Activated CD8-positive, alpha-beta memory T cell treated with anti-CD3 and anti-CD28 coated beads, Interleukin-2, amount 50 U/mL, for 24 hours (primary cell): ENCODE data around the gene FAM151A.

Experiments used
- DNase-seq: peaks from one replicate; pipeline ENCODE4 v3.0.0-alpha.2; 2020; ENCODE audit errors: extremely low read depth

FAM151A gene

DNA sequence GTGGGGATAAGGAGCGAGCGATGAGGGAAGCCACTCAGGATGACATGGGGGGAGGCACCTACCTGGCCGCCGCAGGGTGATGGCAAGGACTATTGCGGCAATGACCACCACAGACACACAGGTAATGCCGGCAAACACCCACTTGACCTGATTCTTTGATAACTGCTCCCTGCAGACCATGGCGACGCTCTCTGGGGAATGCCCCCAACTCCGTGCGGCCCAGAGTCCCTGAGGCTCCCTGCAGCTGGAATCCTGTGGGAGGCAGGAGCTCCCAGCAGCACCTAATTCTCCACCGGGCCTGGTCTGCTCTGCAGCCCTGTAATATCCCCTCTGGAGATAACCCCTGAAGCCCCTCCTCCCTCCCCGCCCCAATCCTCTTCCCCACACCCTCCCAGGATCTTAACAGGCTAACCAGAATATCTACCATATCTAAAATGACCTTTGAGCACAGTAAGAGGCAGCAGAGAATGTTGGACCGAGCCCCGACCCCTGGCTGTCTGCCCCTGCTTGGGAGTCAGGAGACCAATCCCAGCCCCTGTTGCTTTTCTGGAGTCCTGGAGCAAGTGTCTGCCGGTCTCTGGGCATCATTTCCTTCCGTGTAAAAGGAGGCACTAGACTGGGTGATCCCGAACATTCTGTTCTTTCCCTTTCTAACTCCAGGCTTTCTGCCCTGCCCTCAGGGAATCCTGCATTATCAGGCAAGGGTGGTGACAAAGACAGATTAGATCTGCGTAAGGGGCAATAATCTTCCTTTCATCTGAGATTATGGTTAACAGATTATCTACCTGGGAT lies at the start of gene FAM151A:
Gene FAM151A, minus strand, starts transcription at position 310 of the 792 bp plus-strand sequence. Its CDS starts 130 bp downstream, at position 180.
- no peak for DNase-seq

DNA sequence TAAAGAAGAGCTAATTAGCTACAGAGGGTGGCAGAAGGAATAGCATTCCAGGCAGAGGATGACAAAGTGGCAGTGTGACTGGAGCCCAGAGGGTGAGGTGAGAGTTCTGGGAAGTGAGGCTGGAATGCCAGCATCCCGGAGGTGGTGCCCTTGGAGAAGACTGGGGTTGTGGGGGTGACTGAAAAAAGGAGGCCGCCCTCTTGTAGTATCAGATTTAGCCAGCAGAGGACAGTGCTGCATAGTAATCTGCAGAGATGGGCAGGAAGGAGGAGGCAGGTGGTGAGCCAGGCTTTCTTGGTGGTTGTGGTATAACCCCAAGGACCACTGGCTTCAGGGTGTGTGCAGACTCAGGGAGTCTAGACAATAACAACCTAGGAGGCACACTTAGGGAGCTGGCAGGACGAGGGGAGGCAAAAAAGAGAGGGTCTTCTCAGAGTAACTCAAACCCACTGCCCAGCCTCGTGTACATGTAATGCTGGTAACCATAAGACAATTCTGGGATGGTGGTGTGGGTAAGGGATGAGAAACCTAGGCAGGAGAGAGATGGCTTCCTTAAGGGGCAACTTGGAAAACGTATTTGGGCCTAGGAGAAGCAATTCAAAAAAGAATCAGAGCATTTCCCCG lies 48.8 kb upstream of the FAM151A start:
- peak; percentile 49 for DNase-seq

DNA sequence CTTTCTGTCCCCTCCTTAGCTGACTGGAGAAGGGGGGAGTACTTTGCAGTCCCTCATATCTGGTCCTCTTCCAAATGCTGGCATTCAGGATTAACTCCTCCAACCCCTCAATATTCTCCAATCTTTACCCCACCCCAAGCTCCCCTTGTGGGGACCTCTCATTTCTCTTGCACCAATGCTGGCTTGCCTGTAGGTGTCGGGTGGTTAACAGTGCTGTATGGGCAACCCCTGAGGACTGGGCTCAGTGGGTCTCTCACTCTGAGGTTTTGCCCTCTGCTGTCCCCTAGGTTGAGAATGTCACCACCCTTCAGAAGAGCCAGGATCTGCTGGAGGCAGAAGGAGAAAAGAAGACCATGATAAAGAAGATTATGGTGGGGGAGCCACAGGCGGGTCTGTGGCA lies 45.2 kb upstream of the FAM151A start:
- DNase-seq = no peak

DNA sequence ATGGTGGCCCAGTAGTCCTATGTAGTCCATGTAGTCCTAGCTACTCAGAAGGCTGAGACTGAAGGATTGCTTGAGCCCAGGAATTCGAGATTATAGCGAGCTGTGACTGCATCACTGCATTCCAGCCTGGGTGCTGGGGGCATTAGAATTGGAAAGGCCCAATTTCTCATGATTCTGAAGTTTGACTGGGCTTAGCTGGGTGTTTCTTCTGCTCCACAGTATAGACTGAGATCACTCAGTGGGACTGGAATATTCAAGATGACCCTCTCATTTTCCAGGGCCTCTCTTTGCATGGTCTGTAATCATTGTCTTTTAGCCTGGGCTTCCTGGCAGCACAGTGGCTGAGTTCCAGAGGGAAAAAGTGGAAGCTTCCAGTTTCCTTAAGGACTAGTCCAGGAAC lies 44.5 kb upstream of the FAM151A start:
- no peak for DNase-seq

DNA sequence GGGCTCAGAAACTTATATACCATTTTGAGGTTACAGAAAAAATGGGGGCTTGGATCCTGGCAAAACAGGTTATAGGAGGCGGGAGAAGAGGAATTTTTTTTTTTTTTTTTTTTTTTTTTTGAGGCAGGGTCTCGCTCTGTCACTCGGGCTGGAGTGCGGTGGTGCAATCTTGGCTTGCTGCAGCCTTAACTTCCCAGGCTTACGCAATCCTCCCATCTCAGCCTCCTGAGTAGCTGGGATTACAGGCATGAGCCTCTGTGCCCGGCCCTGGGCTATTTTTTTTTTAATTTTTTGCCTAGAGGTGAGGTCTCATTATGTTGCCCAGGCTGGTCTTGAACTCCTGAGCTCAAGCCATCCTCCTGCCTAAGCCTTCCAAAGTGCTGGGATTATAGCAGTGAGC lies 43.0 kb upstream of the FAM151A start:
- DNase-seq = no peak

DNA sequence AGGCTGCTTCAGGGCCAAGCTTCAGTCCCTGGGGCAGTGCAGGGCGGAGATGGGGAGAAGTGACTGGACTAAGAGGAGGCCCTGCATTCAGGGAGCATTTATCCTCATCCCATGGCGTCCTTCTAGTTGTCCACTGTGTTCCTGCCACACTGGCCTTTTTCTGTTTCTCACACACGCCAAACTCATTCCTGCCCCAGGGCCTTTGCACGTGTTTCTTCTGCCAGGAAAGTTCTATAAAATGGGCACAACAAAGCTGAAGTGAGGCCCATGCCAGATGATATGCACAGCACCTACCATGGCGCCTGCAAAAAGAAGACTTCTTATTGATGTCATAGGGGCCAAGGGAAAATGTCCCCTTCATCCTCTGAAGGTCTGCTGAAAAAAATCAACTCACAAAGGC lies 42.5 kb upstream of the FAM151A start:
- no peak for DNase-seq

DNA sequence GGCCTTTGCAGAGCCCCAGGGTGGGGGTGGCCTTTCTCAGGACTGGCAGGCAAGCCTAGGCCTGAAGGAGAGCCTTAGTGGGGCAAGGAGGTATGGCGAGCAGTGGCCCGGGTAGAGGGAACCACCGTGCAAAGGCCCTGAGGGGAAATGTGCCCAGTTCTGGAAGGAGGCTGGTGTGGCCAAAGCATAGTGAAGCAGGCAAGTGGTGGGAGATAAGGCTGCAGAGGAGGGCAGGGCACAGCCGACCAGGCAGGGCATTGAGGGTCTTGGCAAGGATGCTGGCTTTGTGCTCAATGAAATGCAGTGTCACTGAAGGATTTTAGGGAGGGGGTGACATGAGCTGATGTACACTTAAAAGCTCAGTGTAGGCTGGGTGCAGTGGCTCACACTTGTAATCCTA lies 41.0 kb upstream of the FAM151A start:
- DNase-seq = no peak

DNA sequence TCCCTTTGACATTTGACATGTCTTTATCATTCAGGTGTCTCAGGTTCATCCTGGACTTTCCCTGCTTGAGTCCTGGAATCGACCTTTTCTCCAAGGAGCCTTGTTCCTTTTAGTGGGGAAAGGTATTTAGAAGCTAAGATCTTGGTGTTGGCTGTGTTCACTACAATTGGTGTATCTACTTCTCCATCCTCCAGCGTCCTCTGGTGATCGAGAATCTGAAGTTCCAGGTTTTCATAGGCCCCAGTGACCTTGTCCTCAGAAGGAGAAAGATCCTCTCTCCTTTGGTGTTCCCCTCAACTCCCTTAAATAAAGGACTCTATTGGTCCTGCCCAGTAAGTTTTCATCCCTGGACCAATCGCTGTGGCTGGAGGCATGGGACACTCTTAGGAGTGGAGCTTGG lies 40.4 kb upstream of the FAM151A start:
- DNase-seq = no peak

DNA sequence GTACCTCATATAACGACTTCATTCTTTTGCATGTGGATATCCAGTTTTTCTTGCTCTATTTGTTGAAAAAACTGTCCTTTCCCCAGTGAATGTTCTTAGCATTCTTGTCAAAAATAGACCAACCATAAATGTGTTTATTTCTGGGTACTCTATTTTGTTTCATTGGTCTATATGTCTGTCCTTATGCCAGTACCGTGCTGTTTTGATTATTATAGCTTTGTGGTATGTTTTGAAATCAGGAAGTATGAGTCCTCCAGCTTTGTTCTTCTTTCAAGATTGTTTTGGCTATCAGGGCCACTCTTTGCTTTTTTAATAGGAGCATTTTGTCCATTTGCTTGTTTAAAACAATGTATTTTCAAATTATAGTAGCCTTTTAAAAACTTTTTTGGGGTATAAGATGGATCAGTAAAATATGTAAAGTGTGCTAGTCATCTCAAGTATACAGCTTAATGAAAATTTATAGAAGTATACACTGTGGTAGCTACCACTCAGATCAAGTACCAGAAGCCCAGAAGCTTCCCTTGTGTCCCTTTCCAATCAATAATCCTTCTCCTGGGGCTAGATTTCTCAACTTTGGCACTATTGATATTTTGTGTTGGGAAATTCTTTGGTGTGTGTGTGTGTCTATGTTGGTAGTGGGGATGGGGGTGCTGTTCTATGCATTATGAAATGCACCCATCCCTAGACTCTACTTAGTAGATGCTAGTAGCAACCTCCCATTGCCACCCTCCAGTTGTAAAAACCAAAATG lies 35.0 kb upstream of the FAM151A start:
- DNase-seq = no peak

DNA sequence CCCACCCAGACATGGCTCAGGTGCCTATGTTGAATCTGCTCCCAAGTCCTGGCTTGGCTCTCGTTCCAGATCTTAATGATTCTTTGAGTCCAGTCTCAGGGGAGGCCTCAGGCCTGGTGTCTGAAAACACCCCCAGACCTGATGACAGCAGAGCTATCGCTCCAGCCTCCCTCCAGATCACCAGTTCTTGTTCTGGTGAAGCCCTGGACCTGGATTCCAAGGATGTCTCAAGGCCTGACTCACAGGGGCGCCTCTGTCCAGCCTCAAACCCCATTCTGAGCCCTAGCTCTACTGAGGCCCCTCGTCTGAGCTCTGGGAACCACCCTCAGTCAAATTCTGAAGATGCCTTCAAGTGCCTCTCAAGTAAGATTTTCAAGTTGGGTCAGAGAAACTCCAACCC lies 29.7 kb upstream of the FAM151A start:
- DNase-seq = no peak

DNA sequence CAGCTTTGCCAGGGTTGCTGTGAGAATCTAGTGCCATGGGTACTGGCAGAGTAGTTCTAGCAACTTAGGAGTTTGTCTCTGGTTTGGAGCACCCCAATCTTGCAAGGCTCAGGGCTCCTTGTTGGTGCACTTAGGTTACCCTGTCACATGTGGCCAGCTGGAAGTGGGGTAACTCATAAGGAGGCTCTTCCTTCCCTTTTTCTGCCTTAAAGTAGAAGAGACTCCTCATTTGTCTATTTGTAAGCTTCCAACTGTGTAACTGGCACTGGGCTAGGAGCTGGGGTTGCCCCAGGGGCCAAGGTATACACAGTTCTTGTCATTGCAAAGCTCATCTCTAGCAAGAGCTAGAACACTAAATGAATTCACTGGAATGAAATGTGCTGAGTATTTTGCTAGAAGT lies 28.8 kb upstream of the FAM151A start:
- no peak for DNase-seq

DNA sequence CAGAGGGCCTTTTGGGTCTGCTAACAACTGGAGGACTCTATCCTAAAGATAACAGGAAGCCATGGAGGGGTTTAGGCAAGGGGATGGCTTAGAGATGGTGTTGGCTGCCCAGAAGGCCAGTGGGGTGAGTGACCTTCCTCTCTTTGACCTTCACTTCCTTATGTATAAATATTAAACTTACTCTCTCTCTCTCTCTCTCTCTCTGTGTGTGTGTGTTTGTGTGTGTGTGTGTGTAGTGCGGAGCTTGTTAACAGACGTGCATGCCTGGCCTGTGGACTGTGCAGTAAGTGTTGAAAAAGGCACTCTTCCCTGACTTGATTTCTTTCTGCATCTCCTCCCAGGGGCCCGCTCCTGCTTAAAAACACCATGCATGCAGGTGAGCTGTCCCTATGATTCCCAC lies 28.3 kb upstream of the FAM151A start:
- DNase-seq = no peak

DNA sequence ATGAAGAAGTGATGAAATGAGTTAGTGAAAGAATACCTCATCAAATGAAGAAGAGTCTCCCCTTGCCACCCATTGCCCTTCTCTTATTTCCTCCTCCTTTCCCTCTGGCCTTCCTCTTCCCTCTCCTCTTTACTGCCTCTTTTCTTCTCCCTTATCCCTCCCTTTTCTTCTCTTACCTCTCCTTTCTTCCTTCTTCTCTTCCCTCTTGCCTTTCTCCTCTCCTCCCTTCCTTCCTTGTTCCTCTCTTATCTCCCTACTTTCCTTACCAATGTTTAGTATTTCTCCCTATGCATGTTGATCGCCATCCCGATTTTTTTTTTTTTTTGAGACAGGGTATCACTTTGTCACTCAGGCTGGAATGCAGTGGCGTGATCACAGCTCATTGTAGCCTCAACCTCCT lies 27.1 kb upstream of the FAM151A start:
- no peak for DNase-seq

DNA sequence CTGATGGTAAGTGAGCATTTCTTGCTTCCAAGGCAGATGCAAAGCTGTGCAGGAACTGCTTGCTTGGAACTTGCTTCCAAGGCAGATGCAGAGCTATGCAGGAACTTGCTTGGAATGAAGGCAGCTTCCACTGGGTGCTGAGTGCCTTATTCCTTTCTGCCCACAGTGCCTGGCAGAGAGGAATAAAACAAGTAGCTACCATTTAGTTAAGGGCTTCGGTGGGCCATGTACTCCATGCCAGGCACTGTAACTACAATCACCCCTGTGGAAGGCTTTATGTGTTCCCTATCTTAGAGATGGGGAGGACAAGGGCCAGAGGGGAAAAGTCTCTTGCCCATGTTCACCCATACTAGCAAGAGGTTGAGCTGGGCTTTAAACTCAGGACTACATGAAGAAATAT lies 26.6 kb upstream of the FAM151A start:
- no peak for DNase-seq

DNA sequence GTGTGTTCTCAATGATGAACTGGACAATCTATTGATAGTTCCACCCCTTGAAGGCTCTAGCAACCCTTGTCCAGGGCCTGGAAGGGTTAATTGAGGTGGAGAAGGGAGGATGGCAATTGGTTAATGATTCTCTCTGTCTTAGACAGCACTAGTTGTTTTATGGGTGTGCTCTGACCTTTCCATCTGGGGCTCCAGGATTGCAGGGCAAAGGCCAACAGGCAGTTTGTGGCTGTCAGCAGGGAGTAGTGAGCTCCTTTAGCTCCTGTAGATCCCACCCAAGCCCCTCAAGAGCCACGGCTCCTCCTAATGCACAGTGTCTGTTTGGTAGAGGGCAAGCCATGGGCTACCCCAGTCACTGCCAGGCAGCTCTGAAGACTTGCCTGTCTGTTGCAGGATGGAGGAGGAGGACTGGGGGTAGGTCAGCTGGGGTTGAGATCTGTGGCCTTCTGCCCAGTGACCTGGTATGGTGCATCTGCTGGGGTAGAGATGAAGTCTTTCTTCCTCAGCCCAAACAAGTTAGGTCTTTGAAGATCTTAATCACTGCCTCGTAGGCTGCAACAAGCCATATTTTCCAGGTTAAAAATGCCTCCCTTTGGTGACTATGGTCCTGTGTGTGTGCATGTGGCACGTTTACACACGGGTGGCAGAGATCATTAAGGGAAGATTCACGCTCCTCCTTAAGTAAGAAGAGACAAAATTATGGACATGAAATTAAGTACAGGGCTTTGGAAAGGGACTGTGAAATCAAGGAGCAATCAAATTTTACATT lies 26.0 kb upstream of the FAM151A start:
- DNase-seq = no peak

DNA sequence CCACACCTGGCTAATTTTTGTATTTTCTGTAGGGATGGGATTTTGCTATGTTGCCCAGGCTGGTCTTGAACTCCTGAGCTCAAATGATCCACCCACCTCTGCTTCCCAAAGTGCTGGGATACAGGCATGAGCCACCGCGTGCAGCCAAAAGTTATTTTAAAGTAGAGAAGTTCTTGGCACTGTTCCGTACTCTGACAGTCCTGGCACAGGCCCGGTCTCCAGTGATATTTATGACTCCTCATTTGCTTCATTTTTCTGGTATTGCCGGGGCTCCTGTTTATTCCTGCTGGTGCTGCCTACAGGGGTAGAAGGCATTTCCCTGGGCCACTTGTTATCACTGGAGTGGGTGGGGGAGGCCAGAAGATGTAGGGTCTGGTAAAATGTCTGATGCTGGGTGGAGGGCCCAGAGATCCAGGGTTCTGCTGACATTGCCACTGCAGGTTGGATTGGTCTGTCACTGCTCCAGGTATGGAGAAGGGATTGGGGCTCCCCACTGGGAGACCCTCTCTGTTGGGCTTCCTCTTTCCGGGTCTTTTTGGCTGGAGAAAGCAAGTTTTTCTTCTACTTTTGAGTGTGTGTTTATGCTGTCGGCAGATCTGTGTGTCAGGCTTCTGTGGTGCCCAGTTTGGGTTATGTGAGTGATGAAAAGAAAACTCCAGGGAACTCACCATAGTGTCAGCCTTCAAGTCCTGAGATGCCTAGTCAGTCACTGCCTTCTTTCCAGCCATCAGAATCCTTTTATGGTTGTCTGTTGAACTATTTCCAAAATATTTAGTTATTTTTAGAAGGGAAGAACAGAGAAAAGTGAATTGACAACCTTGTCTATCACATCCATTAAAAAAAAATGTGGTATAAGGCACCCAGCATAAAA lies 22.7 kb upstream of the FAM151A start:
- DNase-seq = no peak

DNA sequence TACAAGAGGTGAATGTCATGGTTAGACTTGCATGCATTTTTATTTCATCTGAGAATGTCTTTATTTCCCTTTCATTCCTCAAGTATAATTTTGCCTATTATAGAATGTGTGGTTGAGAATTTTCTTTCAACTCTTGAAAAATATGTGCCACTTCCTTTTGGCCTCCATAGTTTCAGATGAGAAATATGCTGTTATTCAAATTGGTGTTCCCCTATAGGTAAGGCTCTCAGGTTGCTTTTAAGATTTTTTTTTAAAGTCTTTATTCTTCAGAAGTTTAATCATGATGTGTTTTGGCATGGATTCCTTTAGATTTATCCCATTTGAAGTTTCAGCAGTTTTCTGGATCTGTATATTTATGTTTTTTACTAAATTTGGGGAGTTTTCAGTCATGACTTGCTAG lies 20.4 kb upstream of the FAM151A start:
- DNase-seq = no peak

DNA sequence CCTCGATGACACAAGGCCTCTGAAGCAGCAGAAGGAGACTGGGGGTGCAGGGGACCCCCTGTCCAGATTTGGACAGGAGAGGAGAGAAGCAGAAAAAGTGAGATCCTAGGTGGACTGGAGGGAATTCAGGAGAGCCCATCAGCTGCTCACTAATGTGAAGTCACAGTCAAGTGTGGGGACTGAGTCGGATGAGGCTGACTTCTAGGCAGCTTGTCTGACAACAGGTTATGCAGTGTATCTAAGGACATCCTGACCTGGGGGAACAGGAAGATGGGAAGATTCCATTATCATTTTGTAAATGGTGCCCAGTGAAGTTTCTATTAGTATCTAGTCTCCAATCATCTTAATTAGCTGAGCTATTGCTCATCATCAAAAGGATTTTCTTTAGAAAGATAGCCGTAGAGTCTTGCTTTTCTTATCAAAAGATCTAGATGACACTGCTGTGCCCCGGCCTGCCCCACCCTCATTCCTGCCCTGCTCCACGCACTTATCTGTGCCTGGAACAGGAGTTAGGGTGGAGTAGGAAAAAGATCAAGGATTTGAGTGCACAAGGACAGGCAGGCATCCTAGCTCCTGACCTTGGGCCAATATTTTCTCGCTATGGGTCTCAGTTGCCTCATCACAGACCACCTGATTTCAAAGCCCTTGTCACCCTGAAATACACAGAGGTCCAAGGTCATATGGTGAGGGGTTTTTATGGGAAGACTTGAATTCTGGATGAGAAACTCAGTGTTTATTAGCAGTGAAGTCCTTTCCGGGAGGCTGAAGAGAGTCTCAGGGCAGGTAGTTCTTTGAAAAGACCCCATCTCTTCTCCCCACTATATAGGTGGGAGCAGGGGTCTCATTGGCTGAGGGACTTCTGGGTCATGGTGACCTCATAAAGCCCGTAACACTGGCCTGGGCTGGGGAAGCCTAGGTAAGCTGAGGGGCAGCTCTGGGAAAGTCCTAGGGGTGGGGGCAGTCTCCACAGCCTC lies 17.8 kb upstream of the FAM151A start, which contains the start of gene MROH7:
Gene MROH7, plus strand, starts transcription at position 924 of the 974 bp plus-strand sequence. CDS start 11,141 bp downstream, outside the sequence.
- no peak for DNase-seq

DNA sequence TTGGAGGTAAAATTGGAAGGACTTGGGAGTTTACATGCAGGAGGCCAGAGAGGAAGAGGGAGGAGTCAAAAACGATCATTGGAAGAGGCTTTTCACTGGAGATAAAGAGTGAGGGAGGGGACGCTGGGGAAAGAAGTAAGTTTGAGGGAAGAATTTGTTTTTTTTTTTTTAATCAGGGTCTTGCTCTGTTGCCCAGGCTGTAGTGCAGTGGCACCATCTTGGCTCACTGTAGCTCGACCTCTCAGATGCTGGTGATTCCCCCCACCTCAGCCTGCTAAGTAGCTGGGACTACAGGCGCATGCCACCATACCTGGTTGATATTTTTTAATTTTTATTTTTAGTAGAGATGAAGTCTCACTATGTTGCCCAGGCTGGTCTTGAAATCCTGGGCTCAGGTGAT lies 17.0 kb upstream of the FAM151A start:
- no peak for DNase-seq
